Hepatocyte (in vitro differentiated cells): ENCODE data around the gene MED23. TPM values are rescaled to one million over a fixed set of nuclear protein-coding genes. Genes with fewer than 3 reads are reported as not detected.

Experiments used
- DNase-seq: peaks from one replicate; pipeline ENCODE4 v3.0.0-alpha.2; 2016; ENCODE audit warnings: low spot score
- H2AFZ ChIP-seq: fragments of 200-600 bp; sonication (generic); 2 replicates; pipeline ENCODE4 v1.6.0; 2016; ENCODE audit warnings: antibody characterized with exemption, mild to moderate bottlenecking
- H3K27ac ChIP-seq: fragments of 200-600 bp; sonication (generic); 2 replicates; pipeline ENCODE4 v1.5.1; 2016; ENCODE audit warnings: mild to moderate bottlenecking
- H3K27me3 ChIP-seq: fragments of 200-600 bp; sonication (generic); 2 replicates; pipeline ENCODE4 v1.6.1; 2016
- H3K36me3 ChIP-seq: fragments of 200-600 bp; sonication (generic); replicated peaks from 2 replicates; pipeline ENCODE4 v1.5.1; 2016; ENCODE audit warnings: low read depth; ENCODE audit not compliant: insufficient read depth
- H3K4me1 ChIP-seq: fragments of 200-600 bp; sonication (generic); 2 replicates; pipeline ENCODE4 v1.5.1; 2016; ENCODE audit warnings: mild to moderate bottlenecking, moderate library complexity; ENCODE audit not compliant: insufficient read depth
- H3K4me2 ChIP-seq: fragments of 200-600 bp; sonication (generic); 2 replicates; pipeline ENCODE4 v1.6.0; 2016
- H3K4me3 ChIP-seq: fragments of 200-600 bp; sonication (generic); 2 replicates; pipeline ENCODE4 v1.5.1; 2016; ENCODE audit warnings: mild to moderate bottlenecking
- H3K79me2 ChIP-seq: fragments of 200-600 bp; sonication (generic); 2 replicates; pipeline ENCODE4 v1.6.0; 2017; ENCODE audit warnings: mild to moderate bottlenecking
- H3K9me2 ChIP-seq: fragments of 200-600 bp; sonication (generic); replicated peaks from 2 replicates; pipeline ENCODE4 v1.6.0; 2017; ENCODE audit warnings: mild to moderate bottlenecking; ENCODE audit not compliant: insufficient read depth
- H3K9me3 ChIP-seq: fragments of 200-600 bp; sonication (generic); 2 replicates; pipeline ENCODE4 v1.5.1; 2016; ENCODE audit warnings: low read depth, mild to moderate bottlenecking
- H4K20me1 ChIP-seq: fragments of 200-600 bp; sonication (generic); 2 replicates; pipeline ENCODE4 v1.6.0; 2016; ENCODE audit warnings: mild to moderate bottlenecking; ENCODE audit not compliant: insufficient read depth, poor library complexity, severe bottlenecking
- CTCF ChIP-seq: fragments of 200-600 bp; sonication (generic); IDR thresholded peaks from 2 replicates; pipeline ENCODE4 v1.5.1; 2016; ENCODE audit warnings: antibody characterized with exemption, mild to moderate bottlenecking; ENCODE audit not compliant: poor library complexity
- EZH2 ChIP-seq: fragments of 200-600 bp; sonication (generic); IDR thresholded peaks from 2 replicates; pipeline ENCODE4 v1.6.1; 2016; ENCODE audit warnings: antibody characterized with exemption, mild to moderate bottlenecking, borderline replicate concordance
- EZH2phosphoT487 ChIP-seq: fragments of 200-600 bp; sonication (generic); IDR thresholded peaks from one replicate; pipeline ENCODE4 v1.6.1; 2018; ENCODE audit warnings: antibody characterized with exemption, mild to moderate bottlenecking, low read depth, moderate library complexity; ENCODE audit not compliant: unreplicated experiment, severe bottlenecking
- WGBS: methylation state at CpG from one replicate; pipeline ENCODE4 v1.1.6; 2016; ENCODE audit warnings: low lambda C conversion rate; ENCODE audit errors: missing lambda C conversion rate; 5-methylcytosine and 5-hydroxymethylcytosine counted together
- polyA plus RNA-seq: library from polyadenylated mRNA; unstranded; fragments of >200 nt; fragmentation: Nextera tagmentation; extraction: Ambion mirVana; gene quantifications from 2 replicates; pipeline ENCODE4 v1.2.1, GENCODE V29; 2016
- total RNA-seq: library from RNA; depleted of rRNA; stranded (reverse); fragments of >200 nt; gene quantifications from 2 replicates; pipeline ENCODE4 v1.2.3, GENCODE V29; 2014

MED23 gene
- total and polyA plus RNA-seq, 2 experiments from 2014 or later = 13.4 to 42.1 TPM

GRCh38 chr6:131636880-131637792 is 9.1 kb upstream of the MED23 start, which contains the start of gene ENPP3:
Gene ENPP3, plus strand, starts transcription at chr6:131637302. Its CDS starts 83 bp downstream, at chr6:131637385.
- H3K79me2 ChIP-seq = no peaks in the 10 kb centered on the region
- no peak within 1 kb of the TSS for H3K4me2 ChIP-seq
- H3K4me1 ChIP-seq = no peaks in the 10 kb centered on the region
- H4K20me1 ChIP-seq = no peaks in the 10 kb centered on the region
- 81% methylated on average over 10 of the region's 10 CpGs for WGBS
- no peak within 1 kb of the TSS for H3K4me3 ChIP-seq
- H2AFZ ChIP-seq = peak within 1 kb of the TSS; percentile 15
- no peaks in the 10 kb centered on the region for H3K9me3 ChIP-seq
- no peaks in the 10 kb centered on the region for H3K36me3 ChIP-seq
- no peak within 1 kb of the TSS for H3K27ac ChIP-seq
- no peaks in the 10 kb centered on the region for H3K9me2 ChIP-seq
- DNase-seq = peak; percentile 21
- TF ChIP-seq CTCF = no peak
- TF ChIP-seq EZH2 = no peak
- TF ChIP-seq EZH2phosphoT487 = no peak
- H3K27me3 ChIP-seq = no peaks in the 10 kb centered on the region

GRCh38 chr6:131635384-131636340 is 7.6 kb upstream of the MED23 start:
- no peaks in the 10 kb centered on the region for H4K20me1 ChIP-seq
- no peak for DNase-seq
- no peaks in the 10 kb centered on the region for H3K9me2 ChIP-seq
- peak overlapping the region; percentile 31 for H3K27ac ChIP-seq
- 80% methylated on average over 11 of the region's 11 CpGs for WGBS
- H3K79me2 ChIP-seq = no peaks in the 10 kb centered on the region
- no peaks in the 10 kb centered on the region for H3K9me3 ChIP-seq
- no peak overlapping the region for H3K4me3 ChIP-seq
- H3K27me3 ChIP-seq = no peaks in the 10 kb centered on the region
- H3K4me1 ChIP-seq = no peaks in the 10 kb centered on the region
- H3K4me2 ChIP-seq = no peak overlapping the region
- TF ChIP-seq EZH2phosphoT487 (no peak), EZH2 (no peak), CTCF (no peak)
- H3K36me3 ChIP-seq = no peaks in the 10 kb centered on the region
- H2AFZ ChIP-seq = no peak overlapping the region

- Histone ChIP-seq H3K36me3 (no peaks in the 10 kb centered on the region), H3K4me2 (no peak overlapping the region), H3K4me1 (peaks cover 3% of the 10 kb centered on the region)
Measured at GRCh38 chr6:131631625-131632289, 3.7 kb upstream of the MED23 start.

More at GRCh38 chr6:131631625-131632289, 3.7 kb upstream of the MED23 start:
- H3K27me3 ChIP-seq = no peaks in the 10 kb centered on the region
- peaks cover 6% of the 10 kb centered on the region for H3K79me2 ChIP-seq
- no peak for TF ChIP-seq CTCF
- no peak for TF ChIP-seq EZH2phosphoT487
- no peak for TF ChIP-seq EZH2
- no peak for DNase-seq
- H3K9me2 ChIP-seq = no peaks in the 10 kb centered on the region
- no peaks in the 10 kb centered on the region for H3K9me3 ChIP-seq
- peak overlapping the region; percentile 16 for H3K27ac ChIP-seq
- no peaks in the 10 kb centered on the region for H4K20me1 ChIP-seq
- H2AFZ ChIP-seq = no peak overlapping the region
- H3K4me3 ChIP-seq = no peak overlapping the region
- WGBS = 81% methylated on average over 3 of the region's 3 CpGs
